PC-3 (cell line): ENCODE data around the gene MGLL. TPM values are rescaled to one million over a fixed set of nuclear protein-coding genes. Genes with fewer than 3 reads are reported as not detected.
A peak's percentile ranks its signal among the peaks of the same experiment; 100 is the strongest.

Source experiments
- ATAC-seq: fragments of 200-7000 bp; cut with Tn5 transposase; 2 replicates; pipeline ENCODE4 v1.9.1; 2020; ENCODE audit warnings: mild to moderate bottlenecking, moderate library complexity
- BruUV-seq: library from RNA; stranded (reverse); fragments of 400-500 nt; replicated peaks from 2 replicates; lab custom pipeline; 2021; lab: Mats Ljungman, UMichigan
- CTCF ChIA-PET: fragments of 300-600 bp; sonication (Branson Sonifier 250); formaldehyde crosslinking; loops from one replicate; lab custom pipeline; 2022; ENCODE audit warnings: antibody characterized with exemption; lab: Charles Lee
- POLR2A ChIA-PET: fragments of 300-600 bp; sonication (Branson Sonifier 250); formaldehyde crosslinking; loops from one replicate; lab custom pipeline; 2022; ENCODE audit warnings: antibody characterized with exemption; ENCODE audit not compliant: unreplicated experiment; lab: Charles Lee
- DNase-seq: peaks from one replicate; pipeline ENCODE4 v3.0.0-alpha.2; 2015
- H2AFZ ChIP-seq: fragments of 300-600 bp; sonication (generic); 2 replicates; pipeline ENCODE4 v1.6.0; 2016; ENCODE audit warnings: antibody characterized with exemption, low read length
- H3F3A ChIP-seq: fragments of 300-600 bp; sonication (generic); one replicate; pipeline ENCODE4 v1.6.0; 2017; ENCODE audit warnings: antibody characterized with exemption, low read length, control low read depth, mild to moderate bottlenecking; ENCODE audit not compliant: unreplicated experiment
- H3K27ac ChIP-seq: fragments of 300-600 bp; sonication (generic); 2 replicates; pipeline ENCODE4 v1.5.1; 2016; ENCODE audit warnings: mild to moderate bottlenecking, low read length
- H3K27me3 ChIP-seq: fragments of 300-600 bp; sonication (generic); 2 replicates; pipeline ENCODE4 v1.6.1; 2016; ENCODE audit warnings: low read length, mixed read lengths
- H3K36me3 ChIP-seq: fragments of 300-600 bp; sonication (generic); 2 replicates; pipeline ENCODE4 v1.6.1; 2016; ENCODE audit warnings: low read depth, mixed run types, low read length, mixed read lengths
- H3K4me1 ChIP-seq: fragments of 300-600 bp; sonication (generic); 2 replicates; pipeline ENCODE4 v1.5.1; 2016; ENCODE audit warnings: low read length; ENCODE audit not compliant: insufficient read depth
- H3K4me2 ChIP-seq: fragments of 300-600 bp; sonication (generic); 2 replicates; pipeline ENCODE4 v1.6.0; 2016; ENCODE audit warnings: low read length
- H3K4me3 ChIP-seq: fragments of 300-600 bp; sonication (generic); 2 replicates; pipeline ENCODE4 v1.5.1; 2016; ENCODE audit warnings: mild to moderate bottlenecking, low read length, mixed read lengths
- H3K79me2 ChIP-seq: fragments of 300-600 bp; sonication (generic); 2 replicates; pipeline ENCODE4 v1.6.1; 2017; ENCODE audit warnings: low read length, mixed read lengths
- H3K9ac ChIP-seq: fragments of 300-600 bp; sonication (generic); 2 replicates; pipeline ENCODE4 v1.6.0; 2016; ENCODE audit warnings: mild to moderate bottlenecking, low read length
- H3K9me2 ChIP-seq: fragments of 300-600 bp; sonication (generic); replicated peaks from 2 replicates; pipeline ENCODE4 v1.6.1; 2016; ENCODE audit warnings: mixed run types, low read length, mixed read lengths
- H3K9me3 ChIP-seq: fragments of 300-600 bp; sonication (generic); 2 replicates; pipeline ENCODE4 v1.6.1; 2016; ENCODE audit warnings: low read length, mixed read lengths
- H4K20me1 ChIP-seq: fragments of 300-600 bp; sonication (generic); 2 replicates; pipeline ENCODE4 v1.6.1; 2016; ENCODE audit warnings: low read length, mixed read lengths
- EZH2 ChIP-seq: fragments of 300-600 bp; sonication (generic); IDR thresholded peaks from one replicate; pipeline ENCODE4 v1.6.1; 2017; ENCODE audit warnings: antibody characterized with exemption, mild to moderate bottlenecking, low read length; ENCODE audit not compliant: unreplicated experiment
- EZH2phosphoT487 ChIP-seq: fragments of 300-600 bp; sonication (generic); IDR thresholded peaks from 2 replicates; pipeline ENCODE4 v1.6.1; 2018; ENCODE audit warnings: mild to moderate bottlenecking, antibody characterized with exemption, low read length, borderline replicate concordance
- intact Hi-C: fragments of 100-400 bp; cut with micrococcal nuclease; formaldehyde crosslinking; loops from 2 replicates; pipeline ENCODE4 v1.9.0; 2023
- total RNA-seq: library from RNA; depleted of rRNA; stranded (reverse); fragments of >200 nt; gene quantifications from 2 replicates; pipeline ENCODE4 v1.2.3, GENCODE V29; 2014
- TF ChIP-seq, protein P1 (sequence below): fragments of 300-600 bp; sonication (generic); conservative IDR thresholded peaks from 2 replicates; pipeline ENCODE4 v1.5.1; 2017; ENCODE audit warnings: antibody characterized with exemption, low read depth, mild to moderate bottlenecking, low read length

The MGLL gene
- total RNA-seq, 1 experiment from 2014 or later: 38.7 TPM

DNA sequence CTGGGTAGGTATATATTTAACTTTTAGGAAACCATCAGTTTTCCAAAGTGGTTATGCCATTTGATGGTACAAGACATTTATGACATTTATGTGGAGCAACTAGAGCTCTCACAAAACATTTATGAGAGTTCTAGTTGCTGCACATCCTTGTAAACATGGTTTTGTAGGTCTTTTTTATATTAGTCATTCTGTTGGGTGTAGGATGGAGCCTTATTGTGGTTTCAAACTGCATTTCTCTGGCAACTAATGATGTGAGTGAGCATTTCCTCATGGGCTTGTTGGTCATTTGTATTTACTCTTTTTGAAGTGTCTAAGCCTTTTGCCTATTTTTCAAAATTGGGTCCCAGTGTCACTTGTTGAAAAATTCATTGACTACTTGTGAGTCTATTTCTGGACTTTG, 45.7 kb upstream of the MGLL start:
- Histone ChIP-seq H3K4me1 (peaks cover 20% of the 10 kb centered on the region), H3K9me2 (no peaks in the 10 kb centered on the region), H3K36me3 (no peaks in the 10 kb centered on the region), H3K9me3 (no peaks in the 10 kb centered on the region), H3F3A (no peaks in the 10 kb centered on the region), H3K79me2 (no peaks in the 10 kb centered on the region), H3K4me2 (peak overlapping the region; percentile 23; the same call in 1 of the 2 replicates), H3K4me3 (no peak overlapping the region), H4K20me1 (no peaks in the 10 kb centered on the region), H3K9ac (no peak overlapping the region), H3K27me3 (no peaks in the 10 kb centered on the region), H3K27ac (no peak overlapping the region), H2AFZ (no peak overlapping the region)
- CTCF ChIA-PET: no interaction called here
- BruUV-seq: no TSS peak
- TF ChIP-seq, protein P1, sequence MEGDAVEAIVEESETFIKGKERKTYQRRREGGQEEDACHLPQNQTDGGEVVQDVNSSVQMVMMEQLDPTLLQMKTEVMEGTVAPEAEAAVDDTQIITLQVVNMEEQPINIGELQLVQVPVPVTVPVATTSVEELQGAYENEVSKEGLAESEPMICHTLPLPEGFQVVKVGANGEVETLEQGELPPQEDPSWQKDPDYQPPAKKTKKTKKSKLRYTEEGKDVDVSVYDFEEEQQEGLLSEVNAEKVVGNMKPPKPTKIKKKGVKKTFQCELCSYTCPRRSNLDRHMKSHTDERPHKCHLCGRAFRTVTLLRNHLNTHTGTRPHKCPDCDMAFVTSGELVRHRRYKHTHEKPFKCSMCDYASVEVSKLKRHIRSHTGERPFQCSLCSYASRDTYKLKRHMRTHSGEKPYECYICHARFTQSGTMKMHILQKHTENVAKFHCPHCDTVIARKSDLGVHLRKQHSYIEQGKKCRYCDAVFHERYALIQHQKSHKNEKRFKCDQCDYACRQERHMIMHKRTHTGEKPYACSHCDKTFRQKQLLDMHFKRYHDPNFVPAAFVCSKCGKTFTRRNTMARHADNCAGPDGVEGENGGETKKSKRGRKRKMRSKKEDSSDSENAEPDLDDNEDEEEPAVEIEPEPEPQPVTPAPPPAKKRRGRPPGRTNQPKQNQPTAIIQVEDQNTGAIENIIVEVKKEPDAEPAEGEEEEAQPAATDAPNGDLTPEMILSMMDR: no peak
- TF ChIP-seq EZH2phosphoT487: no peak
- no peak for TF ChIP-seq EZH2
- intact Hi-C loops: loop anchor here (5.0 kb wide), 2 partner anchors 74 to 176 kb away; no protein-coding TSS in a partner anchor
- DNase-seq (peak; percentile 73), ATAC-seq (peak; percentile 95)
- POLR2A ChIA-PET: no interaction called here

DNA sequence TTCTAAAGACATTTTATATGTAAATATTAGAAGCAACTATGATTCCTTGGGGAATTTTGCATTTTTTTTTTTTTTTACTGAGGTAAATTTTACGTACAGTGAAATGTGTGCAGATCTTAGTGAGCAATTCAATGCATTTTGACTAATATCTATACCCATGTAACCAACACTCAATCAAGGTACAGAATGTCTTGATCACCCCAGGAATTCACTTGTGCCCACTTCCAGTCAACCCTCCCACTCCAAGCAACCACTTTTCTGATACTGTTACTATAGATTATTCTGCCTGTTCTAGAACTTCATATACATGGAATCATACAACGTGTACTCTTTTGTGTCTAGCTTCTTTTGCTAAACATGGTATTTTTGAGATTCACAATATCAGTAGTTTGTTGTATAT, 45.1 kb upstream of the MGLL start:
- H3K36me3 ChIP-seq: no peaks in the 10 kb centered on the region
- H3K79me2 ChIP-seq: no peaks in the 10 kb centered on the region
- no peak overlapping the region for H2AFZ ChIP-seq
- DNase-seq: no peak
- no peak overlapping the region for H3K9ac ChIP-seq
- H3F3A ChIP-seq: no peaks in the 10 kb centered on the region
- no peak overlapping the region for H3K4me3 ChIP-seq
- ChIA-PET CTCF (no interaction called here), POLR2A (no interaction called here)
- H3K27me3 ChIP-seq: no peaks in the 10 kb centered on the region
- H3K9me2 ChIP-seq: no peaks in the 10 kb centered on the region
- no peak for ATAC-seq
- no peaks in the 10 kb centered on the region for H4K20me1 ChIP-seq
- intact Hi-C loops: loop anchor here (5.0 kb wide), 2 partner anchors 75 to 175 kb away; no protein-coding TSS in a partner anchor
- H3K4me2 ChIP-seq: peak overlapping the region; percentile 11; the same call in 1 of the 2 replicates
- no TSS peak for BruUV-seq
- H3K9me3 ChIP-seq: no peaks in the 10 kb centered on the region
- TF ChIP-seq, protein P1: no peak
- TF ChIP-seq EZH2 (no peak), EZH2phosphoT487 (no peak)
- H3K27ac ChIP-seq: no peak overlapping the region
- H3K4me1 ChIP-seq: peaks cover 20% of the 10 kb centered on the region

DNA sequence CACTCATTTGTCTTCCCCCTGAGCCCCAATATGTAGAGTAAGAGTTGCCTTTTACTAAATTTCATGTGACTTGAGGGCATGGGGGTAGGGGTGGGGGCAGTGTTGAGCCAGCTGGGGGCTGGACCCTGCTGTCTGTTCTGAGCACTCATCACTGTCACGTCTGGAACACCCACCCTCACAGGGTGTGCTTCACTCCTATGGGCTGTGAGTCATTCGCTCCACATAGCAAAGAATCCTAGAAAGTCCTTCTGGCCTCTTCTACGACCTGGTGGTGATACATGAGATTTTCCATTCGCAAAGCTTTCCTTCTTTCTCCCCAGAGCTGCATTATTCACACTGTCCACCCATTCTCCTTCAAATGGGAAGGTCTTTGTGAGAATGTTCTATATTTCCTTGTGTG, 43.6 kb upstream of the MGLL start:
- H3K9me3 ChIP-seq: no peaks in the 10 kb centered on the region
- H3K27ac ChIP-seq: no peak overlapping the region
- ATAC-seq (peak; percentile 69), DNase-seq (peak; percentile 56)
- peaks cover 20% of the 10 kb centered on the region for H3K4me1 ChIP-seq
- no peak overlapping the region for H2AFZ ChIP-seq
- ChIA-PET CTCF (interaction anchor here (0.6 kb wide), 1 partner anchor 60 kb away, joined by 3 read pairs; no protein-coding TSS in a partner anchor), POLR2A (no interaction called here)
- H3K4me3 ChIP-seq: no peak overlapping the region
- no TSS peak for BruUV-seq
- no peak overlapping the region for H3K9ac ChIP-seq
- no peaks in the 10 kb centered on the region for H3F3A ChIP-seq
- H3K4me2 ChIP-seq: no peak overlapping the region
- intact Hi-C loops: loop anchor here (5.0 kb wide), 2 partner anchors 76 to 174 kb away; no protein-coding TSS in a partner anchor
- no peaks in the 10 kb centered on the region for H3K27me3 ChIP-seq
- no peaks in the 10 kb centered on the region for H3K36me3 ChIP-seq
- TF ChIP-seq EZH2 (no peak), EZH2phosphoT487 (no peak)
- TF ChIP-seq, protein P1: 0 out of 2 replicates have a peak, but pooled peaks have one; percentile 18
- H3K79me2 ChIP-seq: no peaks in the 10 kb centered on the region
- no peaks in the 10 kb centered on the region for H4K20me1 ChIP-seq
- no peaks in the 10 kb centered on the region for H3K9me2 ChIP-seq
